NT2/D1 (cell line): ENCODE data around the gene RHOBTB3.

Source experiments
- SUZ12 ChIP-seq: IDR thresholded peaks from 2 replicates; pipeline ENCODE4 v1.6.1; 2011; ENCODE audit not compliant: insufficient read length, insufficient read depth; ENCODE audit errors: extremely low read depth
- YY1 ChIP-seq: IDR thresholded peaks from 2 replicates; pipeline ENCODE4 v1.6.1; 2011; ENCODE audit not compliant: insufficient read length, insufficient read depth
- ZNF274 ChIP-seq: IDR thresholded peaks from 2 replicates; pipeline ENCODE4 v1.6.1; 2011; ENCODE audit warnings: mild to moderate bottlenecking, low read depth, low read length

DNA sequence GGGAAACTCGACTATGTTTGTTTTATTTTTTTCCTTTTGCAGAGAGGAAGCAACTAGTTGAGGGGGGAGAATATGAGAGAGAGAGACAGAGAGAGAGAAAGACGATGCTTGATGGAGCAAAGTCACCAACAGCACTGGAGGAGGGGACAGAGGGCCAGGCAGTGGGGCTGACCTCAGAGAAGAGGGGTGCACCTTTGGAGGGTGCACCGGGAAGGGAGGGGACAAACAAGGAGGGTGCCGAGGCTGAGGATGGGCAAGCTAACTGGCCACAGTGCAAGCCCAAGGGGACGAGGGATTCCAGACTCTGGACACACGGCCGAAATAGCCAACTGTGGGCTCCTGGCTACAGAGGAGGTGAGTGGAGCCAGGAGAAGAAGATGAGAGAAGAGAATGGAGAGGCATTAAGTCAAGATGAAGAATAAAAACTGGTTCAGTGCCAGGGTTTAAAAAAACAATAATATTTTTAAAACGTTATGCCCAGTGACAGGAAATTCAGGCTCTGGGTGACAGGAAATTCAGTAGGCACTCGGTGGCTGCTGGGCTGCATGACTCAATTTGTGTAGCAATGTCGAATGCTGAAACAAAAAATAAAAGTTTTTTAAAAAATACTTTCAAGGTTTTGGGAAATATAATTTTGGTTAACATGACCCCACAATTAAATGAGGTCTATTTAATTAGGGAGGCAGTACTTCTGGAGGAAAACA, 104.7 kb downstream of the RHOBTB3 start:
- no peak for TF ChIP-seq ZNF274
- no peak for TF ChIP-seq SUZ12
- TF ChIP-seq YY1: no peak
